AG10803 (cell line): ENCODE data around the gene CDK5.

ENCODE experiments used
- DNase-seq: peaks from one replicate; pipeline ENCODE4 v3.0.0; 2010; ENCODE audit warnings: low read depth
- H3K4me3 ChIP-seq: 2 replicates; pipeline ENCODE4 v1.5.1; 2011; ENCODE audit warnings: mild to moderate bottlenecking, low read length, control low read depth
- TF ChIP-seq, protein P1 (sequence below): conservative IDR thresholded peaks from 2 replicates; pipeline ENCODE4 v1.5.1; 2011; ENCODE audit warnings: mild to moderate bottlenecking, low read length, control low read depth, inconsistent platforms

CDK5 gene

DNA sequence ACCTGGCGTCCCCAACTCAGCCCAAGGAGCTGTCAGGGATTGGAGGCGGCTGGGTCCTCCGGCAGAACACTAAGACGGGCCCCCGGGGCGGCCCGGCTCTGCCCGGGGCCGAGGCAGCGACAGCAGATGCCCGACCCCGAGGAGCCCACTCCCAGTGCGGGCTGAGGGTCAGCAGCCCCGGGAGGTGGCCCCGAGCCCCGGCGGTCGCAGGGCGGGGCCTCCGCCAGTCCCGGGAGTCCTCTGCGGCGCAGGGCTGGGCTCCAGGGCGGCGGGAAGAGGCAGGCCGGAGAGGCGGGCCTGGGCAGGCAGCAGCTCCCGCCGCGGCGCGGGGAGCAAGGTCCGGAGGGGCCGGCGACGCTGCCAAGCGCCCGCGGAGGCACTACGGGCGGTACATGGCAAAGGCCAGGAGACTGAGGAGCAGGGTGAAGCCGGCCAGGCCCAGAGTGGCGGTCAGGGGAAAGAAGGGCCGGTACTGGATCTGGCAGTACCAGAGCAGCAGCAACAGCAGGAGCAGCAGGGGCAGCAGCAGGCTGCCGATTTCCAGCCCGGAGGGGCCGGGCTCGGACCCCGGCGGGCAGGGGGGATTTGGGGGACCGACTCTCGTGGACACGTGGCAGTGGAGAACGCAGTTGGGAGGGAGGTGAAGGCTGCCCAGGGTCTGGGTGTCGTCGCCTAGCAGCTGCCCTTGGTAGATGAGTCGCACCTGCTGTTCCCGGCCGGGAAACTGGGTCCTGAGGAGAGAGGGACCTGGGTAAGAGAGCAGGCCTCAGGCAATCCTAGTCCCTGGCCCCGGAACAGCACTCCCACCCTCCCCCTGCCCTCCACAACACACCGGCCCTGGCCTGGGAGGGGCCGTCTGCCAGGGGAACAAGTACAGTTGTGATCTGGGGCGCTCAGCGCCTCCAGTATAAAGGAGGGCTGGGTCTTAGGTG is 23.7 kb upstream of the CDK5 start:
- TF ChIP-seq, protein P1, sequence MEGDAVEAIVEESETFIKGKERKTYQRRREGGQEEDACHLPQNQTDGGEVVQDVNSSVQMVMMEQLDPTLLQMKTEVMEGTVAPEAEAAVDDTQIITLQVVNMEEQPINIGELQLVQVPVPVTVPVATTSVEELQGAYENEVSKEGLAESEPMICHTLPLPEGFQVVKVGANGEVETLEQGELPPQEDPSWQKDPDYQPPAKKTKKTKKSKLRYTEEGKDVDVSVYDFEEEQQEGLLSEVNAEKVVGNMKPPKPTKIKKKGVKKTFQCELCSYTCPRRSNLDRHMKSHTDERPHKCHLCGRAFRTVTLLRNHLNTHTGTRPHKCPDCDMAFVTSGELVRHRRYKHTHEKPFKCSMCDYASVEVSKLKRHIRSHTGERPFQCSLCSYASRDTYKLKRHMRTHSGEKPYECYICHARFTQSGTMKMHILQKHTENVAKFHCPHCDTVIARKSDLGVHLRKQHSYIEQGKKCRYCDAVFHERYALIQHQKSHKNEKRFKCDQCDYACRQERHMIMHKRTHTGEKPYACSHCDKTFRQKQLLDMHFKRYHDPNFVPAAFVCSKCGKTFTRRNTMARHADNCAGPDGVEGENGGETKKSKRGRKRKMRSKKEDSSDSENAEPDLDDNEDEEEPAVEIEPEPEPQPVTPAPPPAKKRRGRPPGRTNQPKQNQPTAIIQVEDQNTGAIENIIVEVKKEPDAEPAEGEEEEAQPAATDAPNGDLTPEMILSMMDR: no peak
- peak overlapping the region; percentile 77 for H3K4me3 ChIP-seq
- no peak for DNase-seq

GRCh38 chr7:151080522-151081169 is 22.9 kb upstream of the CDK5 start, which contains the start of gene FASTK:
TSS of gene FASTK (minus strand) at chr7:151080809. CDS start at chr7:151080766, 43 bp downstream.
- DNase-seq: peak; percentile 90
- TF ChIP-seq, protein P1: no peak
- peak within 1 kb of the TSS; percentile 82 for H3K4me3 ChIP-seq

- TF ChIP-seq, protein P1: no peak
- H3K4me3 ChIP-seq: peak overlapping the region; percentile 82
- no peak for DNase-seq
Measured at GRCh38 chr7:151080067-151080521, 22.4 kb upstream of the CDK5 start.

DNA sequence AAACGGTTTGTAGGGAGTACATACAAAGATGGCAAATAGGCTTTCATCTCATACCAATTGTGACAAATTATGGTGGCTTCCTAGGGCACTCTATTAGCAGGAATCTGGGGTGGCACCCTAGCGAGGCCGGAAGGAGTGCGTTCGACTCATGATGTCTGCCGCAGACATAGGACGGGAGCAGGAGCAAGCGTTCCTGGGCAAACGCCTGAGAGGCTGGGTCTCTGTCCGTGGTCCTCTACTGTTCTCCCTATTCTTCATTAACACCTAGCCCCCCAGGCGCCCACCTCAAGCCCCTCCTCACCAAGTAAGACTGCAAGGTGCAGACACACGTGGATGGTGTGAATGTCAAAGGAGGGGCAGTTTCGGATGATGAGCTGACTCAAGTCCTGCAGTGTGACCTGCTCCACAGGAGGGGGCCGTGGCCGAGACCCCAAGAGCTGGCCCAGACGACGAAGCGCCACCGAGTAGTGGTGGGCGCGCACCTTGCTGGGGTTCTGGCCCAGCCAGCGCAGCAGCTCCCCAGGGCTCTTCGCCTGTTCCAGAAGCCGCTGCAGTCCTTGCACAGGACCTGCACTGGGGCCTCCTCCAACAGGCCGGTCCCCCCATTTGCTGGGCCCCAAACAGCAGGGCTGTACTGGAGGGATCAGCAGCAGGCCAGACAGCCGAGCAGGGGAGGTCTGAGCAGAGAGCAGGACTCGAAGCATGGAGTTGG is 21.7 kb upstream of the CDK5 start:
- no peak for DNase-seq
- TF ChIP-seq, protein P1: no peak
- peak overlapping the region; percentile 82 for H3K4me3 ChIP-seq

GRCh38 chr7:151078233-151079040 is 20.7 kb upstream of the CDK5 start:
- TF ChIP-seq, protein P1: no peak
- peak; percentile 45 for DNase-seq
- H3K4me3 ChIP-seq: no peak overlapping the region; the same call in 1 of the 2 replicates

DNA sequence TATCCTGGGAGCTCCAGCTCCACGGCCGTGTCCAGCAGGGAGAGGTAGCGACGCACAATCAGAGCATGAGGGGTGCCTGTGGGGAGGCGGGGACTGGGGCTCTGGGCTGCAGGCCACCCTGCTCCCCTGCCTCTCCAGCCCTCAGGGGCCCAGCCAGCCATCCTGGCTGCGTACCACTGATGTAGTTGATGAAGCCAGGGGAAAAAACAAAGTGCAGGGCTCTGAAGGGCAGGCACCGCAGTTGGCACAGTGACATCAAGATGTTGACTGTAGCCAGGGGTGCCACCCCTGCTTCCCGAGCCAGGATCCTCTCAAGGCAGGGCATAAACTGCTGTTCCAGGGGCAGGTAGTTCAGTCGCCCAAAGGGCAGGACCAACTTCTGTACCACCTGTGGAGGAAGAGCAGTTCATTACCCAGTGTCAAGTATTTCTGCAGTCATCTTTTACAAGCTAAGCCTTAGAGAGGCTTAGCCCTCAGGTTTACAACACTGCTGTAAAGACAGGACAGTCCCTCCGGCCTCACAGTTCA is 20.1 kb upstream of the CDK5 start:
- TF ChIP-seq, protein P1: no peak
- no peak for DNase-seq
- H3K4me3 ChIP-seq: no peak overlapping the region
